PFSK-1 (cell line): ENCODE data around the gene ADAMTS7.

Experiments
- POLR2AphosphoS5 ChIP-seq: IDR thresholded peaks from 2 replicates; pipeline ENCODE4 v1.6.1; 2012; ENCODE audit warnings: low read depth, mild to moderate bottlenecking, control low read depth, low read length, moderate library complexity
- SIN3A ChIP-seq: IDR thresholded peaks from 2 replicates; pipeline ENCODE4 v1.6.1; 2012; ENCODE audit warnings: mild to moderate bottlenecking, low read length, moderate library complexity, borderline replicate concordance; ENCODE audit not compliant: insufficient read depth
- TAF1 ChIP-seq: IDR thresholded peaks from 2 replicates; pipeline ENCODE4 v1.6.1; 2012; ENCODE audit warnings: low read length, control low read depth, borderline replicate concordance; ENCODE audit not compliant: insufficient read depth
- TF ChIP-seq, protein P1 (sequence below), 2 experiments: IDR thresholded peaks; 2 replicates each; pipeline versions ENCODE4 v1.6.1 to v1.8.0; 2011 to 2012; ENCODE audit warnings: low read depth in 2 of 2, low read length in 2 of 2, control low read depth in 1 of 2, inconsistent platforms in 1 of 2, mild to moderate bottlenecking in 1 of 2, moderate library complexity in 1 of 2; ENCODE audit not compliant: insufficient read depth in 1 of 2

DNA sequence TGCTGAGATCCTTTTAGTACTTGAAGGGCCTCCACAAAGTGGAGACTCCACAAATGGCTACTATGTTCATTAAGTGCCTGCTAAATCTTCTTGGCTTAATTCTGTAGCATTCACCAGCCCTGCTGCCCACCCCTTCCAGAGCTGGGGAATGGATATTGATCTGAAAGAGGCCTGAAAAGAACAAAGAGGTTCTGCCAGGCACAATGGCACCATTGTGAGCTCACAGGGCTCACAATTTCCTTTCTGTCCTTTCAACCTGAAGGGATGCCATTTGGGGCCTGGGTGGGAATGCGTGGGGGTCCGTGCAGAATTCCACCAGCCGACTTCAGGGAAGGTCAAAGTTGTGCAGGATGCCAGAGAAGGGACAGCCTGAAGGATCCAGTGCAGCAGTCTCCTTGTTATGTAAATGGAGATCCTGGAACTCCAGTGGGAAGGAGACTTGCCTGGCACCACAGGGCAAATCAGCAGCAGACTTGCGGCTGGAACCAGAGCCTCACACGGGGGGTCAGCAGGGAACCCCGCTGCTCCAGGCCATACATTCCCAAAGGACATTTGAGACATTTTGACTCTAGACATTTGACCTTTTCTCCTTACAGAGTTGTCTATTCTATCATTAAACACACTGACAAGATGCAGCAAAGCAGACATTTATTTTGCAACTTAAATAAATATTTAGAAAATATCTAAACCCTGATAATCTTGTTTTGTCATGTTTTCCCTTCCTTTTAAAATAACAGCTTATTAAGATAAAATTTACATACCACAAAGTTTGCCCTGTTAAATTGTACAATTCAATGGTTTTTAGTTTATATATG is 39.9 kb upstream of the ADAMTS7 start:
- no peak for TF ChIP-seq POLR2AphosphoS5
- TF ChIP-seq, protein P1, sequence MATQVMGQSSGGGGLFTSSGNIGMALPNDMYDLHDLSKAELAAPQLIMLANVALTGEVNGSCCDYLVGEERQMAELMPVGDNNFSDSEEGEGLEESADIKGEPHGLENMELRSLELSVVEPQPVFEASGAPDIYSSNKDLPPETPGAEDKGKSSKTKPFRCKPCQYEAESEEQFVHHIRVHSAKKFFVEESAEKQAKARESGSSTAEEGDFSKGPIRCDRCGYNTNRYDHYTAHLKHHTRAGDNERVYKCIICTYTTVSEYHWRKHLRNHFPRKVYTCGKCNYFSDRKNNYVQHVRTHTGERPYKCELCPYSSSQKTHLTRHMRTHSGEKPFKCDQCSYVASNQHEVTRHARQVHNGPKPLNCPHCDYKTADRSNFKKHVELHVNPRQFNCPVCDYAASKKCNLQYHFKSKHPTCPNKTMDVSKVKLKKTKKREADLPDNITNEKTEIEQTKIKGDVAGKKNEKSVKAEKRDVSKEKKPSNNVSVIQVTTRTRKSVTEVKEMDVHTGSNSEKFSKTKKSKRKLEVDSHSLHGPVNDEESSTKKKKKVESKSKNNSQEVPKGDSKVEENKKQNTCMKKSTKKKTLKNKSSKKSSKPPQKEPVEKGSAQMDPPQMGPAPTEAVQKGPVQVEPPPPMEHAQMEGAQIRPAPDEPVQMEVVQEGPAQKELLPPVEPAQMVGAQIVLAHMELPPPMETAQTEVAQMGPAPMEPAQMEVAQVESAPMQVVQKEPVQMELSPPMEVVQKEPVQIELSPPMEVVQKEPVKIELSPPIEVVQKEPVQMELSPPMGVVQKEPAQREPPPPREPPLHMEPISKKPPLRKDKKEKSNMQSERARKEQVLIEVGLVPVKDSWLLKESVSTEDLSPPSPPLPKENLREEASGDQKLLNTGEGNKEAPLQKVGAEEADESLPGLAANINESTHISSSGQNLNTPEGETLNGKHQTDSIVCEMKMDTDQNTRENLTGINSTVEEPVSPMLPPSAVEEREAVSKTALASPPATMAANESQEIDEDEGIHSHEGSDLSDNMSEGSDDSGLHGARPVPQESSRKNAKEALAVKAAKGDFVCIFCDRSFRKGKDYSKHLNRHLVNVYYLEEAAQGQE (IDR thresholded peaks at IDR 0.05; ENCODE audit: insufficient read depth in 1 of 2, low read depth in 2 of 2, low read length in 2 of 2) = no peak
- TF ChIP-seq TAF1 = no peak
- no peak for TF ChIP-seq SIN3A
